ENCODE results near the gene TMEM86A.

DNA sequence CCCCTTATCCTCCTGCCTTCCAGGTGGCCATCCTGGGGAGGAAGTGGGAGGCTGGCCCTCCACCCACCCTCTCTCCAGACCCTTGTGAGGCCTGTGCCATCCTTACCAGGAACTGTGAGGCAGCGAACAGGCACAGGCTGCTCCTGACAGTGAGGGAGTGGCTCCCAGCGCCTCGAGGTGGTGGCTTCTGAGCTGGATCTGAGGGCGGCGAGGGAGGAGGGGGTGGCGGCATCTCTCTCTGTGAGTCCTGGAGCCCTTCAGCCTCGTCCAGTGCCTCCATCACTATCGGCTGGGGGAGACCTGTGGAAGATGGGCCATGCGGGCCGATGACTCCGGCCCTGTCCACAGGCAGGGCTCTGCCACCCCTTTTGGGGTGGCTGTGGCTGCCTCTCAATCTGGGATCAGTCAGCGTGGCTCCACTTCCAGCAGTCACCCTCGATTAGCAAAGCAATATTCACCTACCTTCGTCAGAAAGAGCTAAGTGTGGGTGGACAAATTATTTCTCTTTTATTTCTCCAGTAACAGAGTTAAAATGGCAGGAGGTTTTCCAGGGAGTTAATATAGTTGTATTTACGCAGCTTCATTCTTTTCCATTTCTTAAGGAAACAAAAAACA, 45.4 kb downstream of the TMEM86A start:
- TF ChIP-seq, protein P1, sequence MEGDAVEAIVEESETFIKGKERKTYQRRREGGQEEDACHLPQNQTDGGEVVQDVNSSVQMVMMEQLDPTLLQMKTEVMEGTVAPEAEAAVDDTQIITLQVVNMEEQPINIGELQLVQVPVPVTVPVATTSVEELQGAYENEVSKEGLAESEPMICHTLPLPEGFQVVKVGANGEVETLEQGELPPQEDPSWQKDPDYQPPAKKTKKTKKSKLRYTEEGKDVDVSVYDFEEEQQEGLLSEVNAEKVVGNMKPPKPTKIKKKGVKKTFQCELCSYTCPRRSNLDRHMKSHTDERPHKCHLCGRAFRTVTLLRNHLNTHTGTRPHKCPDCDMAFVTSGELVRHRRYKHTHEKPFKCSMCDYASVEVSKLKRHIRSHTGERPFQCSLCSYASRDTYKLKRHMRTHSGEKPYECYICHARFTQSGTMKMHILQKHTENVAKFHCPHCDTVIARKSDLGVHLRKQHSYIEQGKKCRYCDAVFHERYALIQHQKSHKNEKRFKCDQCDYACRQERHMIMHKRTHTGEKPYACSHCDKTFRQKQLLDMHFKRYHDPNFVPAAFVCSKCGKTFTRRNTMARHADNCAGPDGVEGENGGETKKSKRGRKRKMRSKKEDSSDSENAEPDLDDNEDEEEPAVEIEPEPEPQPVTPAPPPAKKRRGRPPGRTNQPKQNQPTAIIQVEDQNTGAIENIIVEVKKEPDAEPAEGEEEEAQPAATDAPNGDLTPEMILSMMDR (conservative IDR thresholded peaks at IDR 0.05 in 1 of 2, IDR thresholded peaks at IDR 0.05 in 1 of 2; ENCODE audit: low read depth in 1 of 2, low read length in 2 of 2): no peak
- TF ChIP-seq EZH2 (IDR thresholded peaks at IDR 0.05; ENCODE audit: low read length, missing control alignments): no peak

Measured in fibroblast of lung (primary cell).